ENCODE data around the gene PIGQ. TPM values are rescaled to one million over a fixed set of nuclear protein-coding genes. Genes with fewer than 3 reads are reported as not detected.

The PIGQ gene
- total and polyA plus RNA-seq, 2 of the 13 experiments (the other 11 are each of a cell fraction or from before 2014, with no cell fraction given), result 7.7 to 19.7 TPM

DNA sequence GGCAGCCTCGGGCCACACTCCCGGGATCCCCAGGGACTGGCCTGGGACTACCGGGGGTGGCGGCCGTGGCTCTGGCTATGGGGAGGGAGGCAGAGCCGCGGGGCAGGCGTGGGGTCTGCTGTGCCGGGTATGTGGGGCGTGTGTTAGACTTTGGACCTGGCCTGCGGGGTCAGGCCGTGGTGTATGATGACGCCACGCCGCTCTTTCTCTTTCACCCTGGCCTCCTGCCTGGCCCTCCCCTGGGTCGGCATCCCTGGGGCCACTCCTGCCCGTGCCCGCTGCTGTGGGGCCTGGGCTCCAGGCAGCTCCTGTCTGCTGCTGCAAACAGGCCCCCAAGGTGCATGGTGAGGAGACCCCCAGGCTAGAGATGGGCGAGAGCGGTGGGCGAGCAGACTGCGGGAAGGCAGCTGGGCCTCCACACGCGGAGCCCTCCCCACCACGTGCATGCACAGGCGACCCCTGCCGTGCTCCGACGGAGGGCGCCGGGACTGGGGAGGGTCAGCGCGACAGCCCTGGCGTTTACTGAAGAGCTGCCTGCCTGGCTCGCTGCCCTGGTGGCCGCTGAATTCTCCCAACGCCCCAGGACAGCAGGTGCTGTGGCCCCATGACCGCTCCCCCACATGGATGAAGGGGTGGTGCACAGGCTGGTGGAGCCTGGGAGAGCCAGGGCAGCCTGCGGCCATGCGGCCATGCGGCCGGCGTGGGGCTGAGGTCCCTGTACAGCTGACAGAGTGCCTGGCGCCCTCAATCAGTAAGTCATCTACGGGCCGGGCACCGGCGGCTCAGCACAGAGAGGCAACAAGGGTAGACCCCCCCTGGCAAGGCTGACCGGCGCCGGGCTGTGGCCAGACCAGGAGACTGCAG, 26.2 kb upstream of the PIGQ start (continued):
- TF ChIP-seq ZBTB40 (IDR thresholded peaks at IDR 0.05) (no peak), ZBTB40 (CRISPR knock-in tag; IDR thresholded peaks at IDR 0.05) (peak; percentile 62; the same call in 1 of the 2 replicates), BATF2 (CRISPR knock-in tag; IDR thresholded peaks at IDR 0.05) (0 out of 2 replicates have a peak, but pooled peaks have one; percentile 39), ZNF430 (CRISPR knock-in tag; IDR thresholded peaks at IDR 0.05) (no peak), ZNF563 (CRISPR knock-in tag; IDR thresholded peaks at IDR 0.05) (no peak), CREB3 (CRISPR knock-in tag; IDR thresholded peaks at IDR 0.05) (no peak), ZNF747 (CRISPR knock-in tag; IDR thresholded peaks at IDR 0.05; ENCODE audit: borderline replicate concordance) (0 out of 2 replicates have a peak, but pooled peaks have one; percentile 80), EHMT2 (IDR thresholded peaks at IDR 0.05; ENCODE audit: borderline replicate concordance, low read depth, low read length) (no peak), ZNF772 (CRISPR knock-in tag; IDR thresholded peaks at IDR 0.05) (peak; percentile 56; the same call in 1 of the 2 replicates), POLR2A (IDR thresholded peaks at IDR 0.05; ENCODE audit: insufficient read depth in 1 of 2, low read depth in 2 of 2, low read length in 2 of 2) (no peak; a peak in 2 of 4 replicates), ZNF839 (CRISPR knock-in tag; IDR thresholded peaks at IDR 0.05; ENCODE audit: borderline replicate concordance) (peak; percentile 17; the same call in 1 of the 2 replicates), ZNF75D (CRISPR knock-in tag; IDR thresholded peaks at IDR 0.05; ENCODE audit: borderline replicate concordance) (no peak), FOXC1 (CRISPR knock-in tag; IDR thresholded peaks at IDR 0.05; ENCODE audit: borderline replicate concordance) (0 out of 2 replicates have a peak, but pooled peaks have one; percentile 42), ZFP90 (CRISPR knock-in tag; IDR thresholded peaks at IDR 0.05; ENCODE audit: borderline replicate concordance) (0 out of 2 replicates have a peak, but pooled peaks have one; percentile 43), ZNF431 (CRISPR knock-in tag; IDR thresholded peaks at IDR 0.05; ENCODE audit: borderline replicate concordance, low read depth) (0 out of 2 replicates have a peak, but pooled peaks have one; percentile 47), RFX5 (IDR thresholded peaks at IDR 0.05; ENCODE audit: low read depth, low read length) (no peak), MEIS2 (CRISPR knock-in tag; IDR thresholded peaks at IDR 0.05) (0 out of 2 replicates have a peak, but pooled peaks have one; percentile 34)

All from HepG2 (cell line).